K562 (cell line): ENCODE results near the gene HMX1. TPM values are rescaled to one million over a fixed set of nuclear protein-coding genes. Genes with fewer than 3 reads are reported as not detected.

ENCODE experiments used
- ELK1 ChIP-seq: sonication (generic); formaldehyde crosslinking; IDR thresholded peaks from 2 replicates; pipeline ENCODE4 v1.8.1; 2022; ENCODE audit warnings: missing genetic modification reagents
- HDAC2 ChIP-seq: fragments of 450-650 bp; IDR thresholded peaks from 2 replicates; pipeline ENCODE4 v1.6.1; 2016; ENCODE audit warnings: mild to moderate bottlenecking
- PRDM10 ChIP-seq: fragments of 450-650 bp; IDR thresholded peaks from 2 replicates; pipeline ENCODE4 v1.6.1; 2018; ENCODE audit not compliant: partially characterized antibody
- REST ChIP-seq, 2 experiments: fragments of 450-650 bp; formaldehyde crosslinking in 1 of 2; IDR thresholded peaks; 2 replicates each; pipeline versions ENCODE4 v1.4.0 to v1.6.1; 2014 to 2020; ENCODE audit warnings: mild to moderate bottlenecking in 2 of 2, borderline replicate concordance in 1 of 2, low read depth in 1 of 2
- U2AF1 ChIP-seq: fragments of 200-400 bp; formaldehyde crosslinking; optimal IDR thresholded peaks from 2 replicates; pipeline ENCODE3; 2017; ENCODE audit warnings: mild to moderate bottlenecking, low read depth, low read length, moderate library complexity
- ZNF395 ChIP-seq: fragments of 200-800 bp; sonication (Bioruptor generic); IDR thresholded peaks from 2 replicates; pipeline ENCODE4 v1.6.1; 2017; ENCODE audit warnings: missing genetic modification characterization, missing compliant biosample characterization
- polyA plus RNA-seq, 8 experiments: library from polyadenylated mRNA; depleted of rRNA in 4 of 8; stranded (reverse) in 5 of 8; unstranded in 3 of 8; fragments of >200 nt; fragmentation: Nextera tagmentation in 2 of 8; fragmentation: Illumina TruSeq in 1 of 8; extraction: Ambion mirVana in 2 of 8; extraction: Trizol in 1 of 8; gene quantifications; 2 replicates each; pipeline versions ENCODE4 v1.2.1 to v1.2.3, GENCODE V29; 2011 to 2014; ENCODE audit warnings: inconsistent platforms in 1 of 8, missing spikeins in 1 of 8
- total RNA-seq, 7 experiments: library from RNA; depleted of rRNA in 6 of 7; stranded (reverse); fragments of >200 nt in 6 of 7; fragmentation: Illumina TruSeq in 2 of 7; extraction: Trizol in 2 of 7; gene quantifications; 2 replicates each; pipeline versions ENCODE4 v1.2.1 to v1.2.3, GENCODE V29; 2011 to 2021; ENCODE audit warnings: low replicate concordance in 1 of 7

HMX1 gene
- total and polyA plus RNA-seq, 9 of the 15 experiments (the other 6 are each of a cell fraction or from before 2014, with no cell fraction given): not detected

- TF ChIP-seq ELK1 (CRISPR knock-in tag): no peak
- no peak for TF ChIP-seq PRDM10
- no peak for TF ChIP-seq U2AF1
- no peak for TF ChIP-seq ZNF395 (CRISPR knock-in tag)
- no peak for TF ChIP-seq HDAC2
- TF ChIP-seq REST (IDR thresholded peaks at IDR 0.05; ENCODE audit: borderline replicate concordance): no peak
- TF ChIP-seq REST (CRISPR knock-in tag; IDR thresholded peaks at IDR 0.05; ENCODE audit: low read depth): no peak
- TF ChIP-seq, all 486 proteins: peak for 0
Measured at GRCh38 chr4:8830056-8830455, 41.6 kb downstream of the HMX1 start (continued).
